Measurements from ENCODE around the gene LYRM4.

The LYRM4 gene

GRCh38 chr6:5237805-5238204 lies 22.9 kb downstream of the LYRM4 start:
- H2AFZ ChIP-seq (ENCODE audit: low read length) = no peak overlapping the region
- no peak for TF ChIP-seq EZH2 (IDR thresholded peaks at IDR 0.05; ENCODE audit: borderline replicate concordance, low read length)
- TF ChIP-seq, protein P1, sequence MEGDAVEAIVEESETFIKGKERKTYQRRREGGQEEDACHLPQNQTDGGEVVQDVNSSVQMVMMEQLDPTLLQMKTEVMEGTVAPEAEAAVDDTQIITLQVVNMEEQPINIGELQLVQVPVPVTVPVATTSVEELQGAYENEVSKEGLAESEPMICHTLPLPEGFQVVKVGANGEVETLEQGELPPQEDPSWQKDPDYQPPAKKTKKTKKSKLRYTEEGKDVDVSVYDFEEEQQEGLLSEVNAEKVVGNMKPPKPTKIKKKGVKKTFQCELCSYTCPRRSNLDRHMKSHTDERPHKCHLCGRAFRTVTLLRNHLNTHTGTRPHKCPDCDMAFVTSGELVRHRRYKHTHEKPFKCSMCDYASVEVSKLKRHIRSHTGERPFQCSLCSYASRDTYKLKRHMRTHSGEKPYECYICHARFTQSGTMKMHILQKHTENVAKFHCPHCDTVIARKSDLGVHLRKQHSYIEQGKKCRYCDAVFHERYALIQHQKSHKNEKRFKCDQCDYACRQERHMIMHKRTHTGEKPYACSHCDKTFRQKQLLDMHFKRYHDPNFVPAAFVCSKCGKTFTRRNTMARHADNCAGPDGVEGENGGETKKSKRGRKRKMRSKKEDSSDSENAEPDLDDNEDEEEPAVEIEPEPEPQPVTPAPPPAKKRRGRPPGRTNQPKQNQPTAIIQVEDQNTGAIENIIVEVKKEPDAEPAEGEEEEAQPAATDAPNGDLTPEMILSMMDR (IDR thresholded peaks at IDR 0.05; ENCODE audit: low read length) = no peak
- no peaks in the 10 kb centered on the region for H3K4me1 ChIP-seq (ENCODE audit: insufficient read depth, low read length, severe bottlenecking)
- H3K9ac ChIP-seq (ENCODE audit: low read length) = no peak overlapping the region
- H3K27ac ChIP-seq (ENCODE audit: low read depth, low read length, poor library complexity, severe bottlenecking) = no peak overlapping the region
- no peak overlapping the region for H3K4me2 ChIP-seq (ENCODE audit: low read length)
- H4K20me1 ChIP-seq (ENCODE audit: insufficient read depth, low read length) = no peaks in the 10 kb centered on the region
- peaks cover 14% of the 10 kb centered on the region; the same call in 1 of the 2 replicates for H3K36me3 ChIP-seq (ENCODE audit: insufficient read depth, low read length)
- H3K27me3 ChIP-seq (ENCODE audit: insufficient read depth, low read length) = no peaks in the 10 kb centered on the region
- H3K9me3 ChIP-seq (ENCODE audit: low read length) = no peaks in the 10 kb centered on the region
- H3F3A ChIP-seq (ENCODE audit: insufficient read depth, low read length) = no peaks in the 10 kb centered on the region
- no peak overlapping the region for H3K4me3 ChIP-seq (ENCODE audit: low read depth, low read length, poor library complexity, severe bottlenecking)
- H3K9me2 ChIP-seq (ENCODE audit: low read depth, low read length) = no peaks in the 10 kb centered on the region
- no peaks in the 10 kb centered on the region; the same call in 1 of the 2 replicates for H3K79me2 ChIP-seq (ENCODE audit: insufficient read depth, low read length)

DNA sequence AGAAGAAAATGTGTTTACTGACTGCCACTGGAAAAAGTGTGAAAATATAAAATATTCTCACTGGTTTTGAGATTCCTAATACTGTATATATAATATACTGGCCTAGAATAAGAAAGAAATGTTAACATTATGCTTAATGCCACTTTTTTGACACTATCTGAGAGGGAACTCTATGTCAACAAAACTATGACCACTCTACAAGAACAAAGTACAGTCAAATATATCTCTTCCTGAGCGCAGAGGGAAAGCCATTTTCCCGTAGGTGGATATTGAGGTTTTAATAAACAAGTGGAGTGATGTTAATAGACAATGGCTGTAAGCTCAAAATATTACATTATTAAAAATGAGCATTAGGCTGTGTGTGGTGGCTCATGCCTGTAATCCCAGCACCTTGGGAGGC lies 24.9 kb downstream of the LYRM4 start:
- no peaks in the 10 kb centered on the region for H3K4me1 ChIP-seq (ENCODE audit: insufficient read depth, low read length, severe bottlenecking)
- H3K9ac ChIP-seq (ENCODE audit: low read length) = no peak overlapping the region
- H3F3A ChIP-seq (ENCODE audit: insufficient read depth, low read length) = no peaks in the 10 kb centered on the region
- no peaks in the 10 kb centered on the region; the same call in 1 of the 2 replicates for H3K79me2 ChIP-seq (ENCODE audit: insufficient read depth, low read length)
- H2AFZ ChIP-seq (ENCODE audit: low read length) = no peak overlapping the region
- no peak overlapping the region for H3K4me3 ChIP-seq (ENCODE audit: low read depth, low read length, poor library complexity, severe bottlenecking)
- peaks cover 14% of the 10 kb centered on the region; the same call in 1 of the 2 replicates for H3K36me3 ChIP-seq (ENCODE audit: insufficient read depth, low read length)
- H3K9me3 ChIP-seq (ENCODE audit: low read length) = no peaks in the 10 kb centered on the region
- no peaks in the 10 kb centered on the region for H3K27me3 ChIP-seq (ENCODE audit: insufficient read depth, low read length)
- H3K9me2 ChIP-seq (ENCODE audit: low read depth, low read length) = no peaks in the 10 kb centered on the region
- no peaks in the 10 kb centered on the region for H4K20me1 ChIP-seq (ENCODE audit: insufficient read depth, low read length)
- H3K27ac ChIP-seq (ENCODE audit: low read depth, low read length, poor library complexity, severe bottlenecking) = no peak overlapping the region
- H3K4me2 ChIP-seq (ENCODE audit: low read length) = no peak overlapping the region
- TF ChIP-seq, protein P1 (IDR thresholded peaks at IDR 0.05; ENCODE audit: low read length) = no peak
- TF ChIP-seq EZH2 (IDR thresholded peaks at IDR 0.05; ENCODE audit: borderline replicate concordance, low read length) = no peak

DNA sequence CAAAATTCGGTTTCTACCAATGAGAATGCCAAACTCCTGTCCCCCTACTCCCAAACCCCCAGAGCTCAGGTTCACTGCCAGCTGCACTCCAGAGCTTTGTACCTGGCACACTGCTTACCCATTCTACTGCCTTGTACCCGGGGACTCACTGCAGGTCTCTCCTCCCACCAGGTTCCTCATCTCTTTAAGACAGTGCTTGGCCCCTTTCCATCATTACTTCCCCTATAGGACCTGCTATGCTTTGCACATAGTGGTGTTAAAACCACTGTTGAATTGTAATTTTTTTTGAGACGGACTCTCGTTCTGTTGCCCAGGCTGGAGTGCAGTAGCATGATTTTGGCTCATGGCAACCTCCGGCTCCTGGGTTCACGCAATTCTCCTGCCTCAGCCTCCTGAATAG lies 25.9 kb downstream of the LYRM4 start:
- no peak overlapping the region for H3K4me2 ChIP-seq (ENCODE audit: low read length)
- H3K36me3 ChIP-seq (ENCODE audit: insufficient read depth, low read length) = peaks cover 14% of the 10 kb centered on the region; the same call in 1 of the 2 replicates
- no peak overlapping the region for H3K9ac ChIP-seq (ENCODE audit: low read length)
- no peaks in the 10 kb centered on the region for H3K9me3 ChIP-seq (ENCODE audit: low read length)
- H3K4me1 ChIP-seq (ENCODE audit: insufficient read depth, low read length, severe bottlenecking) = no peaks in the 10 kb centered on the region
- no peaks in the 10 kb centered on the region for H3K9me2 ChIP-seq (ENCODE audit: low read depth, low read length)
- H2AFZ ChIP-seq (ENCODE audit: low read length) = no peak overlapping the region
- H3K27ac ChIP-seq (ENCODE audit: low read depth, low read length, poor library complexity, severe bottlenecking) = no peak overlapping the region
- H3F3A ChIP-seq (ENCODE audit: insufficient read depth, low read length) = no peaks in the 10 kb centered on the region
- no peak overlapping the region for H3K4me3 ChIP-seq (ENCODE audit: low read depth, low read length, poor library complexity, severe bottlenecking)
- no peak for TF ChIP-seq EZH2 (IDR thresholded peaks at IDR 0.05; ENCODE audit: borderline replicate concordance, low read length)
- TF ChIP-seq, protein P1 (IDR thresholded peaks at IDR 0.05; ENCODE audit: low read length) = no peak
- no peaks in the 10 kb centered on the region for H4K20me1 ChIP-seq (ENCODE audit: insufficient read depth, low read length)
- H3K27me3 ChIP-seq (ENCODE audit: insufficient read depth, low read length) = no peaks in the 10 kb centered on the region
- no peaks in the 10 kb centered on the region; the same call in 1 of the 2 replicates for H3K79me2 ChIP-seq (ENCODE audit: insufficient read depth, low read length)

Measured in OCI-LY1 (cell line).